Pancreas (tissue), 10 donors: Measurements from ENCODE around the gene PALLD. TPM values are rescaled to one million over a fixed set of nuclear protein-coding genes. Genes with fewer than 3 reads are reported as not detected.
A peak's percentile ranks its signal among the peaks of the same experiment; 100 is the strongest.

ENCODE experiments used
- ATAC-seq, 4 donors: fragments of 200-7000 bp; cut with Tn5 transposase; one replicate each; pipeline versions ENCODE4 v1.8.0 to v1.9.1; 2020; ENCODE audit warnings: mild to moderate bottlenecking in 4 of 4, moderate library complexity in 4 of 4
- DNase-seq, 6 donors: peaks; one replicate each; pipeline ENCODE4 v3.0.0-alpha.2; 2020
- FAIRE-seq: peaks from 2 replicates; lab custom pipeline; 2012; peaks lifted over from hg19 to GRCh38; lab: Jason Lieb, UNC
- H3K27ac ChIP-seq, 4 donors: fragments of 200-600 bp; sonication (generic); 1 replicate in 3 of 4; 2 replicates in 1 of 4; pipeline versions ENCODE4 v1.5.0 to v1.8.0; 2020
- H3K27me3 ChIP-seq, 4 donors: fragments of 200-600 bp; one replicate each; pipeline ENCODE4 v1.8.0; 2021
- H3K36me3 ChIP-seq, 3 donors: fragments of 200-600 bp; sonication (generic) in 1 of 3; one replicate each; pipeline versions ENCODE4 v1.5.0 to v1.8.0; 2020 to 2021
- H3K4me1 ChIP-seq, 3 donors: fragments of 200-600 bp; one replicate each; pipeline ENCODE4 v1.8.0; 2021
- H3K4me3 ChIP-seq, 4 donors: fragments of 200-600 bp; sonication (generic) in 2 of 4; one replicate each; pipeline versions ENCODE4 v1.5.0 to v1.8.0; 2020 to 2021
- H3K9me3 ChIP-seq, 4 donors: fragments of 200-600 bp; one replicate each; pipeline ENCODE4 v1.8.0; 2021
- CTCF ChIP-seq, 4 donors: fragments of 200-600 bp; sonication (generic) in 3 of 4; IDR thresholded peaks; one replicate each; pipeline versions ENCODE4 v1.5.0 to v1.8.0; 2021; ENCODE audit warnings: antibody characterized with exemption in 4 of 4
- WGBS, 2 donors: extraction: QIAGEN DNeasy Blood & Tissue Kit; methylation state at CpG; one replicate each; pipeline ENCODE4 v1.1.7; 2013; 5-methylcytosine and 5-hydroxymethylcytosine counted together
- intact Hi-C, 3 donors: fragments of 100-400 bp; cut with DNase I; formaldehyde crosslinking; loops; one replicate each; pipeline versions ENCODE4 v1.11.1 to v1.14.2; 2022
- polyA plus RNA-seq, 2 donors: library from polyadenylated mRNA; stranded (reverse); fragments of 200-250 nt; gene quantifications; one replicate each; pipeline ENCODE4 v1.2.3, GENCODE V29; 2013
- total RNA-seq, 6 donors: library from RNA; stranded (reverse); fragmentation: NEBNext Ultra II Directional in 4 of 6; extraction: Animal tissue kit (Norgen Biotek cat#: 25700) in 4 of 6; gene quantifications; one replicate each; pipeline versions ENCODE4 v1.2.1 to v1.2.4, GENCODE V29; 2021 to 2023
- donor health status: healthy with polysubstance abuse.
- donor health status: DM: no; HTN: no; CAD: no; lungs with moderate emphysema.
- donor health status: DM: no; HTN: no; CAD: no.
- donor health status: control.
- donor health status: control.
- donor health status: Bipolar disorder and iron deficiency.
- donor health status: DM: yes; HTN: yes; CAD: no.
- donor health status: DM: no; HTN: no; CAD: no.
- donor health status: DM: no; HTN: no; CAD: no.
- donor health status: DM: yes; HTN: yes; CAD: no.

PALLD gene
- total and polyA plus RNA-seq, 8 donors = 4.4 to 44.2 (median 14.1) TPM

GRCh38 chr4:168652755-168653154 is 155.9 kb downstream of the PALLD start:
- TF ChIP-seq CTCF (IDR thresholded peaks at IDR 0.05) = no peak
- intact Hi-C loops = no loop called here
- Histone ChIP-seq H3K27me3 (no peaks in the 10 kb centered on the region), H3K4me3 (no peak overlapping the region), H3K36me3 (no peaks in the 10 kb centered on the region), H3K4me1 (no peaks in the 10 kb centered on the region), H3K9me3 (no peaks in the 10 kb centered on the region), H3K27ac (no peak overlapping the region)
- 85 to 90% methylated on average over 2 of the region's 2 CpGs for WGBS, 2 donors
- FAIRE-seq (no peak), ATAC-seq (no peak), DNase-seq (no peak)

- intact Hi-C loops = no loop called here
- no peak overlapping the region for H3K27ac ChIP-seq
- no peak overlapping the region for H3K4me3 ChIP-seq
- no peaks in the 10 kb centered on the region for H3K36me3 ChIP-seq
- FAIRE-seq (no peak), DNase-seq (no peak), ATAC-seq (peak in 3 of 4 donors; percentile 41 to 59 (median 51))
- H3K4me1 ChIP-seq = no peaks in the 10 kb centered on the region
- TF ChIP-seq CTCF (IDR thresholded peaks at IDR 0.05) = no peak
- H3K27me3 ChIP-seq = no peaks in the 10 kb centered on the region
- WGBS, 2 donors = 47 to 50% methylated on average over 4 of the region's 4 CpGs
- H3K9me3 ChIP-seq = no peaks in the 10 kb centered on the region
Measured at GRCh38 chr4:168654104-168654847, 157.4 kb downstream of the PALLD start.

GRCh38 chr4:168654848-168655174 is 158.0 kb downstream of the PALLD start:
- no peaks in the 10 kb centered on the region for H3K27me3 ChIP-seq
- no peaks in the 10 kb centered on the region for H3K9me3 ChIP-seq
- intact Hi-C loops = no loop called here
- DNase-seq = no peak
- no peak for TF ChIP-seq CTCF (IDR thresholded peaks at IDR 0.05)
- FAIRE-seq = no peak
- no peak overlapping the region for H3K4me3 ChIP-seq
- no peak for ATAC-seq
- H3K4me1 ChIP-seq = no peaks in the 10 kb centered on the region
- H3K27ac ChIP-seq = no peak overlapping the region
- no peaks in the 10 kb centered on the region for H3K36me3 ChIP-seq

- H3K27me3 ChIP-seq = no peaks in the 10 kb centered on the region
- intact Hi-C loops = no loop called here
- 58 to 69% methylated on average over 3 of the region's 3 CpGs for WGBS, 2 donors
- H3K9me3 ChIP-seq = no peaks in the 10 kb centered on the region
- FAIRE-seq (no peak), ATAC-seq (no peak), DNase-seq (no peak)
- no peak overlapping the region for H3K27ac ChIP-seq
- no peaks in the 10 kb centered on the region for H3K36me3 ChIP-seq
- no peak overlapping the region for H3K4me3 ChIP-seq
- no peaks in the 10 kb centered on the region for H3K4me1 ChIP-seq
- no peak for TF ChIP-seq CTCF (IDR thresholded peaks at IDR 0.05)
Measured at GRCh38 chr4:168655182-168655581, 158.3 kb downstream of the PALLD start.

- Histone ChIP-seq H3K27me3 (no peaks in the 10 kb centered on the region), H3K36me3 (no peaks in the 10 kb centered on the region), H3K9me3 (no peaks in the 10 kb centered on the region), H3K27ac (no peak overlapping the region), H3K4me1 (no peaks in the 10 kb centered on the region), H3K4me3 (no peak overlapping the region)
- no peak for ATAC-seq
- intact Hi-C loops = no loop called here
- no peak for DNase-seq
- no peak for FAIRE-seq
- no peak for TF ChIP-seq CTCF (IDR thresholded peaks at IDR 0.05)
- 62 to 65% methylated on average over 4 of the region's 4 CpGs for WGBS, 2 donors
Measured at GRCh38 chr4:168656055-168656660, 159.3 kb downstream of the PALLD start.
